ENCODE results near the gene TPTE.

GRCh38 chr21:10511116-10511515 is 10.3 kb upstream of the TPTE start:
- TF ChIP-seq CTCF (IDR thresholded peaks at IDR 0.05) (no peak), CREB1 (CRISPR knock-in tag; IDR thresholded peaks at IDR 0.05) (no peak), NR3C1 (CRISPR knock-in tag; conservative IDR thresholded peaks at IDR 0.05; ENCODE audit: low read depth) (no peak), SP1 (CRISPR knock-in tag; conservative IDR thresholded peaks at IDR 0.05) (no peak), USF2 (CRISPR knock-in tag; IDR thresholded peaks at IDR 0.05) (no peak), ZNF425 (CRISPR knock-in tag; conservative IDR thresholded peaks at IDR 0.05) (no peak), TEAD1 (CRISPR knock-in tag; IDR thresholded peaks at IDR 0.05) (no peak), CREM (CRISPR knock-in tag; IDR thresholded peaks at IDR 0.05) (no peak), ZNF121 (CRISPR knock-in tag; IDR thresholded peaks at IDR 0.05) (no peak), ZBTB21 (CRISPR knock-in tag; IDR thresholded peaks at IDR 0.05; ENCODE audit: borderline replicate concordance) (no peak), ZNF219 (CRISPR knock-in tag; IDR thresholded peaks at IDR 0.05; ENCODE audit: borderline replicate concordance) (no peak), HMGXB4 (CRISPR knock-in tag; IDR thresholded peaks at IDR 0.05) (no peak), TEAD4 (CRISPR knock-in tag; IDR thresholded peaks at IDR 0.05) (no peak), FOXJ3 (CRISPR knock-in tag; IDR thresholded peaks at IDR 0.05; ENCODE audit: borderline replicate concordance) (no peak)

Data from WTC11 (cell line).